Embryonic facial prominence (tissue), 1 donor: ENCODE results near the gene CPM.

ENCODE experiments used
- DNase-seq: peaks from one replicate; pipeline ENCODE4 v3.0.0-alpha.2; 2016; ENCODE audit errors: extremely low spot score

The CPM gene

GRCh38 chr12:68956466-68956865 lies 23.5 kb upstream of the CPM start:
- DNase-seq = no peak

GRCh38 chr12:68954811-68955210 lies 21.8 kb upstream of the CPM start:
- DNase-seq = no peak

GRCh38 chr12:68953536-68953935 lies 20.6 kb upstream of the CPM start:
- no peak for DNase-seq

GRCh38 chr12:68951652-68952051 lies 18.7 kb upstream of the CPM start:
- no peak for DNase-seq

- no peak for DNase-seq
Observed at GRCh38 chr12:68950511-68950910, 17.5 kb upstream of the CPM start.

- DNase-seq = no peak
Observed at GRCh38 chr12:68945255-68945654, 12.3 kb upstream of the CPM start.

GRCh38 chr12:68944296-68945076 lies 11.5 kb upstream of the CPM start:
- no peak for DNase-seq

GRCh38 chr12:68943848-68944247 lies 10.9 kb upstream of the CPM start:
- no peak for DNase-seq

- no peak for DNase-seq
Observed at GRCh38 chr12:68940731-68941130, 7.8 kb upstream of the CPM start.

- DNase-seq = no peak
Observed at GRCh38 chr12:68939505-68939904, 6.5 kb upstream of the CPM start.

- no peak for DNase-seq
Observed at GRCh38 chr12:68934392-68934791, 1.4 kb upstream of the CPM start.

- no peak for DNase-seq
Observed at GRCh38 chr12:68932128-68932960, 627 bp downstream of the CPM start.

GRCh38 chr12:68930178-68930577 lies 2.8 kb downstream of the CPM start:
- DNase-seq = no peak

- DNase-seq = no peak
Observed at GRCh38 chr12:68924546-68924945, 8.4 kb downstream of the CPM start.

GRCh38 chr12:68919581-68920239 lies 13.3 kb downstream of the CPM start:
- DNase-seq = no peak

- no peak for DNase-seq
Observed at GRCh38 chr12:68918960-68919359, 14.0 kb downstream of the CPM start.

- no peak for DNase-seq
Observed at GRCh38 chr12:68915055-68915454, 17.9 kb downstream of the CPM start.

GRCh38 chr12:68913682-68914081 lies 19.3 kb downstream of the CPM start:
- DNase-seq = no peak

- DNase-seq = no peak
Observed at GRCh38 chr12:68912916-68913315, 20.1 kb downstream of the CPM start.

- DNase-seq = no peak
Observed at GRCh38 chr12:68911197-68911718, 21.7 kb downstream of the CPM start.

- DNase-seq = no peak
Observed at GRCh38 chr12:68910128-68910527, 22.8 kb downstream of the CPM start.

GRCh38 chr12:68908076-68908475 lies 24.9 kb downstream of the CPM start:
- no peak for DNase-seq
